ENCODE measurements around the gene TTLL3.
A peak's percentile ranks its signal among the peaks of the same experiment; 100 is the strongest.
"Not testable (repeated sequence)": the region's sequence is repeated elsewhere in the genome, so short reads cannot be mapped to it uniquely, and the experiment has no call there.

Gene TTLL3

GRCh38 chr3:9837701-9838582, 27.9 kb downstream of the TTLL3 start:
- no peak for DNase-seq (ENCODE audit: low read depth in 2 of 2)

DNA sequence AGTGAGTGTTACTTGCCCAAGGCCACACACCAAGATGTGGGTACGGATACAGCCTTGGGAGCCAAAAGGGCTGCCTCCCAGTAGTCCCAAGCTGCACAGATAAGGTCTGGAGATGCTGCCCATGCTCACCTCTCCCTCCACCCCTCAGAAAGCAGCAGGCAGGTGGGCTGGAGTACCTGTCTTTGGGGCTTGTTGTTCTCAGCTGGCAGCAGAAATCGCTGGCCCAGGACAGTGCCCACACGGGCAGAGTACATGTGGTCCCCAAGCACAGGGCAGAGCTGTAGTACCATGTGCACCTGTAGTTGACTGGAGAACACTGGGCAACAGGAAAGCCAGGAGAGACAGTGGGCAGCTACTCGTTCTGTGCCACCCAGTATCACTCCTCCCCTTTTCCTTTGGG, 28.8 kb downstream of the TTLL3 start:
- DNase-seq (ENCODE audit: low read depth in 2 of 2) = no peak

DNA sequence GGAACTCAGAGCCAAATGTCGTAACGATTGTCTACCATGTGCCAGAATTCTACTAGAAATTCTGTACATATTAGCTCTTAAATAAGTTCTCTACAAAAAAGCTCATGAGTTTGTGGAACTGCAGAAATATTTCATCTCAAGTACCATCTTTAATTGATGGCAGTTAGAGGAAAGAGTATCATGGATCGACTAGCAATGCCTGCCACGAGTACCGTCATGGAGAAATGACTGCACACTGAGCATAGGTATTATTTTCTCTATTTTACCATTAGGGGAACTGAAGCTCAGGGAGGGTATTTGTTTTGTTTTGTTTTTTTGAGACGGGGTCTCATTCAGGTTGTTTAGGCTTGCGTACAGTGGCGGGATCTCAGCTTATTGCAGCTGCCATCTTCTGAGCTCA, 31.0 kb downstream of the TTLL3 start:
- DNase-seq (ENCODE audit: low read depth in 2 of 2) = no peak

- DNase-seq (ENCODE audit: low read depth in 2 of 2) = peak; percentile 96 to 97
Observed at GRCh38 chr3:9843715-9844438, 33.8 kb downstream of the TTLL3 start, which contains the start of gene RPUSD3. Gene RPUSD3, minus strand, starts transcription at chr3:9844008. Its CDS starts 18 bp downstream, at chr3:9843990.

- DNase-seq (ENCODE audit: low read depth in 2 of 2) = no peak
Observed at GRCh38 chr3:9846231-9846630, 36.2 kb downstream of the TTLL3 start.

- DNase-seq (ENCODE audit: low read depth in 2 of 2) = no peak
Observed at GRCh38 chr3:9846931-9847488, 36.9 kb downstream of the TTLL3 start.

DNA sequence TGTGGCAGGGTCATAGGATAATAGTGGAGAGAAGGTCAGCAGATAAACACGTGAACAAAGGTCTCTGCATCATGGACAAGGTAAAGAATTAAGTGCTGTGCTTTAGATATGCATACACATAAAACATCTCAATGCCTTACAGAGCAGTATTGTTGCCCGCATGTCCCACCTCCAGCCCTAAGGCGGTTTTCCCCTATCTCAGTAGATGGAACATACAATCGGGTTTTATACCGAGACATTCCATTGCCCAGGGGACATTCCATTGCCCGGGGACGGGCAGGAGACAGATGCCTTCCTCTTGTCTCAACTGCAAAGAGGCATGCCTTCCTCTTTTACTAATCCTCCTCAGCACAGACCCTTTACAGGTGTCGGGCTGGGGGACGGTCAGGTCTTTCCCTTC, 37.8 kb downstream of the TTLL3 start:
- not testable (repeated sequence) for DNase-seq (ENCODE audit: low read depth in 2 of 2)

DNA sequence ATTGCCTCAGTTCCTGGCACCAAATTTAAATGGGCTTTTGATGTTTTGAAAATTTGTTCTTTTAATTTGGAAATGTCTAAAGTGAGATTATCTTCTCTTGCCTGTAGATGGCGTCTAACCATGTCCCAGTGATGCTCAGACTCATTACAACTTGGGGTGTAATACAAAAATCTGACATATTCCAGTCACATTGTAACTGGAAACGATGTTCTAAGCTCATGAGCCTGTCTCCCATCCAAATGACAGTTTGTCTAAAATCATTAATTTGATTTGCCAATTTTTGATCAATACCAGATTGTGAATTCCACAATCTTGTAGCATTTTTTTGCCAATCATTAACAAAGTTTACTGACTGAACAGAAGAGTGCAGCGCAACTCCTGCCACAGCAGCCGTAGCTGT, 38.8 kb downstream of the TTLL3 start:
- DNase-seq (ENCODE audit: low read depth in 2 of 2) = not testable (repeated sequence)

- not testable (repeated sequence) for DNase-seq (ENCODE audit: low read depth in 2 of 2)
Observed at GRCh38 chr3:9851383-9851782, 41.3 kb downstream of the TTLL3 start.

- DNase-seq (ENCODE audit: low read depth in 2 of 2) = not testable (repeated sequence)
Observed at GRCh38 chr3:9851926-9852325, 41.9 kb downstream of the TTLL3 start.

DNA sequence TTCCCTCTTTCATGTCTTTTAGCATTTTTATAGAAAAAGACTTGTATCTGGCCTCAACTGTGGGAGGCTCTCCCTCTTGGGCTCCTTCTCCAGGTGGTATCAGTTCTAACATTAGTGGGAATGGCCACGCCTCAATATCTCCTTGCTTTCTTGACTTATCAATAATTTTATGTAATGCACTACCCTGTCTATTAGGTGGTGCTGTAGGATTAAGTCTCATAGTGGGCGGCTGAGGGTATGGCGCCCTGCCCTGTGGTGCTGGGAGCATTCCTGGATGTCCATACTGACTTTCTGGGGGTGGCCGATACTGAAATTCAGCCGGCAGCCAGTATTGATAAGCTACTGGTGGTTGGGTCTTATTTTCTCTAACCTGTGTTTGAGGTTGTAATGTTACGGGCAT, 42.5 kb downstream of the TTLL3 start:
- DNase-seq (ENCODE audit: low read depth in 2 of 2) = no peak

GRCh38 chr3:9854291-9854940, 44.4 kb downstream of the TTLL3 start:
- DNase-seq (ENCODE audit: low read depth in 2 of 2) = not testable (repeated sequence)

- no peak for DNase-seq (ENCODE audit: low read depth in 2 of 2)
Observed at GRCh38 chr3:9855594-9855993, 45.5 kb downstream of the TTLL3 start.

DNA sequence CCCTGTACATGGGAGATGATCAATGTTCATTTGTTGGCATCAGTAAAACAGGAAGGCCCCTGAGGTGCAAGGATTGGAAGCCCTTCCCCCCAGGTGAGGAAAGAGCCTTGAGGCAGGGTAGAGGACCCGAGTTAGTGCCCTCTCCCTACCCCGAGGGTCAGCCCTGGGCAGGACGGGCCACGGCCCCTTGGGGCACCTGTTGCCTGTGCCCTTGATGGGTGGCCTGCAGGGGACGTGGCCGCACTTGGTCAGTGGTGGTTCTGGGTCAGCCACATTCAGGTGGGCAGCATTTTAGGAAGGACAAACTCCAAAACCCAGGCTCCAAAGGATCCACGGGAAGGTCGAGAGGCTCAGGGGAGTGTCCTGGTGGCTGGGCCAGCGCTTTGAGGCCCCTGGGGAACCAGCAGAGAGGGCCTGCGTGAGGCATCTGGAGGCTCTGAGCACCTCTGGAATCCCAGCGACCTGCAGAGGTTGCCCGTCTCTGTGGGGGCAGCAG, 49.5 kb downstream of the TTLL3 start:
- no peak for DNase-seq (ENCODE audit: low read depth in 2 of 2)

DNA sequence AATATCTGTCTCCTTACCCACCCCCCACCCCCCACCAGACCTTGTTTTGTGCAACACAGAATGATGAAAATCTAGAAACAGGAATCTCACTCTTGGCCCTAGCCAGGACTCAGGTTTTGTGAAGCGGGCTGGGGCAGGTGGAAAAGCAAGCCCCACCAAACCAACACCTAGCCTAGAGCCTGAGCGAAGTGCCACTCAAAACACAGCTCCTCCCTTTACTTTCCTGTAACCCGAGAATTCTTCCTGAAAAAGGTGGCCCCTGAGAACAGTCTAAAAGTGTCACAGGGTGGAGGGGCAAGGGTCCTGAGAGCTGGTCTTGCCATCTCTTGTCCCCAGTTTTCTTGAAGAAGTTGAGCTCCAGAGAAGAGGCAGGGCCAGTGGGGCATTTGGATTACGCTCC, 51.1 kb downstream of the TTLL3 start:
- no peak for DNase-seq (ENCODE audit: low read depth in 2 of 2)

GRCh38 chr3:9861626-9862130, 51.6 kb downstream of the TTLL3 start:
- DNase-seq (ENCODE audit: low read depth in 2 of 2) = no peak

DNA sequence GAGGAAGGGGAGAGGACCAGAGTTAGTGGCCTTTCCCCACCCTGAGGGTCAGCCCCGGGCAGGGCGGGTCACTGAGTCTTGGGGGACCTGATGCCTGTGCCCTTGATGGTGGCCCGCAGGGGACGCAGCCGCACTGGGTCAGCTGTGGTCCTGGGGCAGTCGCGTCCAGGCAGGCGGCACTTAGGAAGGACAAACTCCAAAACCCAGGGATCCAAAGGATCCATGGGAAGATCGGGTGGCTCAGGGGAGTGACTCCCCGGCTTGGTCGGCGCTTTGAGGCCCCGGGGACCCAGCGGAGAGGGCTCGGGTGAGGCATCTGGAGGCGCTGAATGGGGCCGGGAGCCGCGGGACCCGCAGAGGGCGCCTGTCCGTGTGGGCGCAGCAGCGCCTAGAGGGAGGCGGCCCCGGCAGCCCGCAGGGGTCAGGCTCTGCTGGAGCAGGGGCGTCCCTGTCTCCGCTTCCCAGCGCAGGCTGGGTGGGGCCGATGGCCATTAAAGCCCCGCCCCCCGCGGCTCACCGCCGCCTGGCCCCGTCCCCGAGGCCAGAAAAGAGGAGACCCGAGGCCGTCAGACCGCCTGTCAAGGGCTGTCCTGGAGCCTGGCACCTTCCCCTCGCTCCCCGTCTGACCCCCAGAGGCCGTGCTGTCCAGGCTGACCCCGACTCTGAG, 52.5 kb downstream of the TTLL3 start:
- peak in 1 of 2 donors; percentile 5 for DNase-seq (ENCODE audit: low read depth in 2 of 2)

- no peak for DNase-seq (ENCODE audit: low read depth in 2 of 2)
Observed at GRCh38 chr3:9863058-9863772, 53.2 kb downstream of the TTLL3 start.

GRCh38 chr3:9864200-9864927, 54.3 kb downstream of the TTLL3 start:
- DNase-seq (ENCODE audit: low read depth in 2 of 2) = no peak

Data from activated CD4-positive, alpha-beta T cell treated with anti-CD3 and anti-CD28 coated beads for 24 hours (primary cell).